Activated CD4-positive, alpha-beta T cell treated with anti-CD3 and anti-CD28 coated beads, Interleukin-2, Interleukin-6, amounts not matched to agents 100 ng/mL and 50 ng/mL, durations not matched to agents 16 hours and 8 hours (primary cell): Measurements from ENCODE around the gene PDE3A.
"Not testable (repeated sequence)": the region's sequence is repeated elsewhere in the genome, so short reads cannot be mapped to it uniquely, and the experiment has no call there.

ENCODE experiments used
- DNase-seq: peaks from one replicate; pipeline ENCODE4 v3.0.0-alpha.2; 2020

PDE3A gene

GRCh38 chr12:20503858-20504257 lies 135.5 kb downstream of the PDE3A start:
- no peak for DNase-seq

- no peak for DNase-seq
Observed at GRCh38 chr12:20505056-20505455, 136.7 kb downstream of the PDE3A start.

GRCh38 chr12:20507056-20507455 lies 138.7 kb downstream of the PDE3A start:
- DNase-seq = no peak

GRCh38 chr12:20507711-20508110 lies 139.4 kb downstream of the PDE3A start:
- DNase-seq = no peak

GRCh38 chr12:20508359-20508758 lies 140.0 kb downstream of the PDE3A start:
- DNase-seq = no peak

GRCh38 chr12:20508962-20509361 lies 140.6 kb downstream of the PDE3A start:
- no peak for DNase-seq

GRCh38 chr12:20510811-20511210 lies 142.5 kb downstream of the PDE3A start:
- no peak for DNase-seq

- no peak for DNase-seq
Observed at GRCh38 chr12:20513189-20513588, 144.9 kb downstream of the PDE3A start.

GRCh38 chr12:20514598-20514997 lies 146.3 kb downstream of the PDE3A start:
- DNase-seq = no peak

GRCh38 chr12:20520532-20520931 lies 152.2 kb downstream of the PDE3A start:
- DNase-seq = no peak

- no peak for DNase-seq
Observed at GRCh38 chr12:20523658-20524057, 155.3 kb downstream of the PDE3A start.

GRCh38 chr12:20524113-20524512 lies 155.8 kb downstream of the PDE3A start:
- no peak for DNase-seq

- DNase-seq = no peak
Observed at GRCh38 chr12:20525064-20525610, 156.8 kb downstream of the PDE3A start.

GRCh38 chr12:20527417-20528163 lies 159.3 kb downstream of the PDE3A start:
- DNase-seq = no peak

GRCh38 chr12:20528208-20528607 lies 159.9 kb downstream of the PDE3A start:
- DNase-seq = no peak

- no peak for DNase-seq
Observed at GRCh38 chr12:20546267-20546666, 177.9 kb downstream of the PDE3A start.

- DNase-seq = no peak
Observed at GRCh38 chr12:20547816-20548575, 179.7 kb downstream of the PDE3A start.

GRCh38 chr12:20548611-20549010 lies 180.3 kb downstream of the PDE3A start:
- DNase-seq = no peak

GRCh38 chr12:20549108-20549719 lies 180.9 kb downstream of the PDE3A start:
- DNase-seq = peak; percentile 3

GRCh38 chr12:20551742-20552442 lies 183.6 kb downstream of the PDE3A start:
- not testable (repeated sequence) for DNase-seq

GRCh38 chr12:20552586-20552985 lies 184.2 kb downstream of the PDE3A start:
- not testable (repeated sequence) for DNase-seq

- no peak for DNase-seq
Observed at GRCh38 chr12:20555015-20555414, 186.7 kb downstream of the PDE3A start.

GRCh38 chr12:20555771-20556170 lies 187.4 kb downstream of the PDE3A start:
- no peak for DNase-seq
